NCI-H146 (cell line): Measurements from ENCODE around the gene CES3.

Experiments
- DNase-seq: peaks from one replicate; lab custom pipeline; 2025; lab: John Stamatoyannopoulos, UW

CES3 gene

DNA sequence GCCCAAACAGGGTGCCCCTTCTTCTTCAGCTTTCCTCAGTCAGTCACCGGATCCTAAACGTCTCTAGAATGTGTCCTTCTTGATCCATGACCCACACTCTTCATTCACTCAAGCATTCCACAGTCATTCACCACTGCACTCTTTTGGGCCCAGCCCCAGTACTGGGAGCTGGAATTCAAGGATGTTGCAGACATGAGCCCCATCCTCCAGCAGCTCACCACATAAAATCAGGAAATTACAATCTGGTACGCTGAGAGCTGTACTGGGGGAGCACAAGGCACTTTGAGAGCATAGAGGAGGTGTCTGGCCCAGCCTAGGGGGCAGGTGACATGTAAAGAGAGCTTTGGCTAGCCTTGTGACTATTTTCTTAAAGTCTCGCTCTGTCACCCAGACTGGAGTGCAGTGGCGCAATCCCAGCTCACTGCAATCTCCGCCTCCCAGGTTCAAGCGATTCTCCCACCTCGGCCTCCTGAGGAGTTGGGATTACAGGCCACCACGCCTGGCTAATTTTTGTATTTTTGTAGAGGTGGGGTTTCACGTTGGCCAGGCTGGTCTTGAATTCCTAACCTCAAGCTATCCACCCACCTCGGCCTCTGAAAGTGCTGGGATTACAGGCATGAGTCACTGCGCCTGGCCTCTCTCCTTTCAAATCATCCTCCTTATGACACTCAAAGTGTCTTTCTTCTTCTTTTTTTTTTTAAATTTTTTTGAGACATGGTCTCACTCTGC lies 46.0 kb downstream of the CES3 start:
- no peak for DNase-seq

DNA sequence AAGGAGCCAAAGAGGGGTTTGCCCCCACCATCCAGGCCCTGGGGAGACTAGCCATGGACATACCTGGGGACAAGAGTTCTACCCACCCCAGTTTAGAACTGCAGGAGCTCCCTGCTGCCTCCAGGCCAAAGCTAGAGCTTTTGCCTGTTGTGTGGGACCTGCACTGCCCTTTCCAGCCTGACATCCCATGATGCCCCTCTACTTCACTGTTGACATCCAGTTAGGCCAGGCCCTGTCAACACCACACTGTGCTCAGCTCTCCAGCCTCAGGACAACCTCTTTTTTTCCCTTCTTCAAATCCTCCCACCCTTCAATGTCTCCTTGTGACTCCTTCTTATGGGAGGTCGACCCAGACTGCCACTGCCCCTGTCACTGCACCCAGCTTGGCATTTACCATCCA lies 48.1 kb downstream of the CES3 start:
- no peak for DNase-seq

DNA sequence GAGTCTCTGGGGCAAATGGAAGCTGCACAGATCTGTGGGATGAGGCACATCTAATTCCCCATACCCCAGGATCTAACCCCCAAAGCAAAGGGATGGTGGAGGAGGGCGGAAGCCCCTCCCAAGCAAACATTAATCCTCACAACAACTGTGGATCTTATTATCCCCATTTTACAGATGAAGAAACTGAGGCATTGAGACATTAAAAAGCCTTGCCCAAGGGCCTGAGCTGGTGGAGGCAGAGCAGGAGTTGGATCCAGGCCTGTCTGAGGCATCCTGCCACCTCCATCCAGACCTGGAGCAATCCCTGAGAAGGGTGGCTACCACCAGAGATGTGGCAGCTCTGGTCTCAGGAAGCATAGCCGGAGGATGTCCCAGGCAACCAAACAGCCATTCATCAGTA lies 50.2 kb downstream of the CES3 start:
- no peak for DNase-seq

DNA sequence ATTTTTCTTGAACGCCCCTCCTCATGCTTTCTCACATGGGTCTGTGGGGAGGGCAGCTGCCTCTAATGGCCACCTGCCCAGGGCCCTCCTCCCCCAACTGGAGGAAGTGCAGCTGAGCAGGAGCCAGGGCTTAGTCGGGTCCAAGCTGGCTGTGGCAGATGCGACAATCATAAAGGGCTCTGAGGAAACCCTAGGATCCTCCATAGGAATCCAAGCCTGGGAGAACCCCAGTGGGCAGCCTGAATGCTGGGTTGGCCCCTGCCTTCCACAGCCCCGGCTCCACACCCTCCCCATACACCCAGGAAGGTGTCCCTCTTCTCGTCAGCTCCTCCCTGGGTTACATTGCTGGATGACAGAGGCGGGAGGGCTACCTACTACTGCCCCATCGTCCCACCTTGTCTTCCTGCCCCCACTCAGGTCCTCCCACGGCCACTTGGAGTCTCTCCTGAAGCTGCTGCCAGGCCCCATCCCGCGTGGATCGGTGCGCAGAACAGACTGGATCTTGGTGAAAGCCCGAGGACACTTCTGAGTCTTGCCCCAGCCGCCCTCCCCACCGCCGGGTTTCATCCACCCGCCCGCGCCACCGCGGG lies 52.3 kb downstream of the CES3 start:
- DNase-seq = peak; percentile 36

DNA sequence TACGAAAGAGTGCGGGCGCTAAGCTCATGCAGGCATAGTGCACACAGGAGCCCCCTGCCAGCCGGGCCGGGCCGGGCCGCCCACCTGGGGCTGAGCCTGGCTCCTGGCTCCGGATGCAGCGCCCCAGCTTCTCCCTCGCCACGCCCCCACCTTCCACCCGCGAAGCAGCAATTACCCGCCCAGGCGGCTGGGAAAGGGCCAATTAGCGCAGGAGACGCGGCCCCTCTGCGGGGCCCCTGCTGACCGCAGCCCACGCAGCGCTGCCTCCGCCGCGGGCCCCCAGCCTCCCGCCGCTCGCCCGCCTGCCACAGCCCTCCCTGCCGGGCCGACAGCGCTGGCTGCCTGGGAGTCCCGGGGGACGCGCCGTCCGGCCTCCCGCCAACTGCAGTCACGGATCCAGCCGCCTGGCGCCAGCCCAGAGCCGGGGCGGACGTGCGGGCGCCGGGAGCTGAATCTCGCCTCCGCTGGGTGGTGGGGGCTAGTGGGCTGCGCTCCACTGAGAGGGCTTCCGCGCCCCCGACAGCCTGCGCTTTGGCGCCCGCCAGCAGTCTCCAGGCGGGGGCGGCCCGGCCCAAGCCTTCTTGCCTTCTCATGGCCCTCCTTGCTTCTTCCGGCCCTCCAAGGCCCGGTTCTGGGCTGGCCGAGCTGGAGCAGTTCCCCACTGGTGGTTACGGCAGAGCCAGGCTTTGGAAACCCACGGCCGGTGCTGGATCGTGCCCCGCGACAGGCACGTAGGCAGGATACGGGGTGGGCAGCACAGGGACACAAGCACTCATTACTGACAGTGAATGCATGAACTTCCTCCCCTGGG lies 53.0 kb downstream of the CES3 start:
- DNase-seq = peak; percentile 60

DNA sequence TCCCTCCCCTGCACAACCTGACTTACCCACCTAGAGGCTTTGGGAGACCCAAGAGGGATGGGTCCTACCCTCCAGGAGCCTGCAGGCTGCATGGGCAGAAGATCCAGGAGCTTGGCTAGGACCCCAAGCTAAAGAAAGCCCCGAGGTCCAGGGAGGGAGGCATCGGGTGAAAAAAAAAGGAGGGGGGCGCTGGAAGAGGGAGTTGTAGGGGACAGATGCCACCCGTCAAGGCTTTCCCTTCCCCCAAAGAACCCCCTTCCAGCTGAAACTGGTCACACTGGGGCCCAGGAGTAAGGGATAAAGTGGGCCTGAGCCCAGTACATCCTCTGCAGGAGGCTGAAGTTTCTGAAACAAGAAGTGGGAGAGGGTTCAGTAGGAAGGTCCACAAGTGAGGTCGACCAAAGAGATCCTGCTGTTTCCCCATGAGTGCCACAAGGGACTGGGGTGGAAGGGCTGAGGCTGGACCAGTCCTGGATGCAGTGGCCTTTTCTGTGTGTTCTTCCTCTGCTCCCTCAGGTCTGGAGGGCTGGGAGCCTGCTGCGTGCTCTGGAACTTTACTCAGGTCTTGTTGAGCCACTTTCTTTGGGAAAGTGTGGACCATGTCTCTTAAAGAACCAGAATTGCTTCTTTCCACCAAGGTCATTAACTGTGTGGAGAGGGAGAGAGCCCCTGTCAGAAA lies 53.7 kb downstream of the CES3 start:
- DNase-seq = no peak

DNA sequence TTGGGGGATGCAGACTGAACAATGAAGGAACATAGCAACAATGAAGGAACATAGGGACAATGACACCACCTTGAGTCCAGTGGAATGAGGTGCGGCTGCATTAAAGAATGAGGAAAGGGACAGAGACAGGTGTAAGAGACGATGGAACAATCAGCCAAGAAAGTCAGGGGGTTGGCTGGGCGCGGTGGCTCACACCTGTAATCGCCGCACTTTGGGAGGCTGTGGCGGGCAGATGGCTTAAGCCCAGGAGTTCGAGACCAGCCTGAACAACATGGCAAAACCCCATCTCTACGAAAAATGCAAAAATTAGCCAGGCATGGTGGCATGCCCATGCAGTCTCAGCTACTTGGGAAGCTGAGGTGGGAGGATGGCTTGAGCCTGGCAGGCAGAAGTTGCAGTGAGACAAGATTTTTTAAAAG lies 54.3 kb downstream of the CES3 start:
- no peak for DNase-seq

DNA sequence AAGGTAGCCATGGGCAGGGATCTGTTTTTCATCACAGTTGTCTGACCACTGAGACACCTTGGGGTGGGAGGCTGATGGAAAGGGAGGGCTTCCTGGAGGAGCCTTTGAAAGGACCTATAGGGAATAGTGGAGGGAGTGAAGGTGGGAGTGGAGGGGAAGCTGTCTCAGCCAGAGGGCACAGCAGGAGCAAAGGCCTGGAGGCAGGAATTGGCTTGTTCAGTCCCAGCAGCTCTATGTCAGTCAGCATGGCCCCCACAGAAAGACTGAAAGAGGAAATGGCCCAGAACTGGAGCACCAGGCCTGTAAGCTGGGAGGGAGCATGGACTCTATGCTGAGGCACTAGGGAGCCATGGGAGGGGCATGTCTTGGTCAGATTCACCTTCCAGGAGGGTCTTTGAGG lies 55.1 kb downstream of the CES3 start:
- no peak for DNase-seq

DNA sequence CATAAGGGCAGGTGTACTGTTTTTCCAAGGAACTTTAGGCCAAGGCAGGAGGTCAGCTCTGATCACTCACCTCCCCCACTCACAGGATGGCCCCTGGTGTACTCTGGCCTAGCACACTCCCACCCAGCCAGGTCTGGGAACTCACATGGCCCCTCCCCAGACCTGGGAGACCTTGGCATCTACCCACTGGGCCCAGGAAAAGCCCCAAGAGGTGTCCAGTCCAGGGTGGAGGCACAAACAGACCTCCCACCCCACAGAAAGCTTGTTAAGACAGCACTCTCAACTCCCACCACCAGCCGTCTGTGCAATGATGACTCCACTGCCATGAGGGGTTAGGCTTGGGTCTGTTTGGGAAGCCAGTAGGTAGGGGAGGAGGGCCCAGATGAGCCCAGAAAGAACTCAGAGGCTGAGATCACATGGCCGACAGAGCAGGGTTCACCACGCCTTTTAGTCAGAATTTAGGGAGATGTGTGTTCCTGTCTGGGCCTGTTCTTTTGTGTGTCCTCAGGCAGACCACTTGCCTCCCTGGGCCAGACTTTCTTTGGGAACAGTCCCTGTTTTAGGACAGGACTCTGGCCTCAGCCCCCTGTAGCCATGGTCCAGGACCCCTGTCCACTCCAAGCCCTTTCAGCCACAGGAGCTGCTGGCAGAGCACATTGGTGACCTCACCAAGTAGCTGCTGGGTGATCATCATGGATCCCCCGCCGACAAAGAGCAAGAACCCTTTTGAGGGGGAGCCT lies 55.8 kb downstream of the CES3 start:
- no peak for DNase-seq

DNA sequence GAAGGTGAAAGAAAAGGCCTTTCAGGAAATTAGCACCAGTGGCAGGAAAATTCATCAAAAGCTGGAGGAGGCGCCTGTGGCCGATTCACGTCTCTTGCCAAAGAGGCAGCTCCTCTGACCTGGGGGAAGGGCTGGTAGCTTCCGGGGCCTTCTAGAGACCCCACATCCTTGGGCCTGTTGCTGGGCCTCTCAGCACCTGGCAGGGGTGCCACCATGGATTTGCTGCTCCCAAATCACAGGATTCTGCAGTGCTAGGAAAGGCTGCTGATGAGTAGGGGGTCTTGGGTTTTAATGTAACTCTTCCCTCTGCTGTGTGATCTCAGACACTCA lies 56.3 kb downstream of the CES3 start:
- DNase-seq = no peak

DNA sequence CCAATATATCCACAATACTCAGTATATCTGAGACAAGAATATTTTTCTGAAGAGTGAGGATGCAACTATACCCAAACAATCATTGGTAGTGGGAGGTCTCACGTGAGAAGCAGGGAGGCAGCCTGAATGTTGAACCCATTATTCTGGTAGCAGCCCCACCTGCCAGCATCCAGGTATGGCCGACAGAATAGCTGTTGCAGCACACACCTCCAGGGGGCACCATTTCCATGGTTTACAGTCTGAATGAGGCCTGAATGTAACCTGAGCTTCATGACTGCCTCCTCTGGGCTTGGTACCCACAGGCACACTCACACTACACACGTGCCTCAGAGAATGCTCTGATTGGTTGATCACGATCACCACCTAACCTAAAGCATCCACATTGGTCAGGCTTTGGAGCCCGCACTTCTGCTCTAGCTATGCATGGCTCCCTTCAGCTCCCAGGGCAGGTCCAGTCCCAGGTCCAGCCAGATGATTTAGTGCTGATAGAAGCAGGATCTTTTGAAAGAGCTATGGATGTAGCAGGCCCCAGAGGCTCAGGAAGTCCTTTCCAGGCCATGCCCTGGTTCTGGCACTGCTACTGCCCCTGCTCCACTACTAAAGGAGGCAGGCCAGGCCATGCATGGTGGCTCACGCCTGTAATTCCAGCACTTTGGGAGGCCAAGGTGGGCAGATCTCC lies 56.9 kb downstream of the CES3 start:
- peak; percentile 91 for DNase-seq

DNA sequence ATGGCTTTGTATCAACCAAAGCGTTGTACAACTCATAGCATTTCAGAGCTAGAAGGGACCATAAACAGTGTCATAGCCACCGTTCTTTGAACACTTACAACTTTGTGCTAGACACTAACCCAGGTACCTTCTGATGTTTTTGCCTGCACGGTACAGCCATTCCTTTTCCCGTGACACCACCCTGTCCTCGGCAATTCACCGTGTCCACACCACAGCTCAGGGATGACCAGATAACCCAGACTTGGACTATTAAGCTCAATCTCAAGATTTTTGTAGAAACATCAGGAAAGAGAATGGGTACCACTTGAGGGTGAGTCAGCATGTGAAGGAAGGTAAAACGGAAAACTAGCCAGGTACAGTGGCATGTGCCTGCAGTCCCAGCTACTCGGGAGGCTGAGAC lies 58.1 kb downstream of the CES3 start:
- DNase-seq = no peak

DNA sequence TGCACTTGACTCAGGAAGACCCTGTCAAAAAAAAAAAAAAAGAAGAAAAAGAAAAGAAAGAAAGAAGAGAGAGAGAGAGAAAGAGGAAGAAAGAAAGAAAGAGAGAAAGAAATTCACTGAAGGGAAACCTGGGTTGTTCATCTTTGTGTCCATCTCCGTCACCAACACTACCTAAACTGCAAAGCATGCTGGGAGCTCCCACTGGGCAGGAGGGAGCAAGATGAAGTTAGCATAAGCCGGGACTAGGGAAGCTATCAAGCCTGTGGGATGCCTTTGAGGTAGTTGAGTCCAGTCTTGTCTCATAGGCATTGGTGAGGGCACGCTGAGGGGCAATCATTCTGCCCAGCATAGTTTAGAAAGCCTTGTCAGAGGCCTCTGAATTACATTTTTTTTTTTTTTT lies 60.3 kb downstream of the CES3 start:
- no peak for DNase-seq

DNA sequence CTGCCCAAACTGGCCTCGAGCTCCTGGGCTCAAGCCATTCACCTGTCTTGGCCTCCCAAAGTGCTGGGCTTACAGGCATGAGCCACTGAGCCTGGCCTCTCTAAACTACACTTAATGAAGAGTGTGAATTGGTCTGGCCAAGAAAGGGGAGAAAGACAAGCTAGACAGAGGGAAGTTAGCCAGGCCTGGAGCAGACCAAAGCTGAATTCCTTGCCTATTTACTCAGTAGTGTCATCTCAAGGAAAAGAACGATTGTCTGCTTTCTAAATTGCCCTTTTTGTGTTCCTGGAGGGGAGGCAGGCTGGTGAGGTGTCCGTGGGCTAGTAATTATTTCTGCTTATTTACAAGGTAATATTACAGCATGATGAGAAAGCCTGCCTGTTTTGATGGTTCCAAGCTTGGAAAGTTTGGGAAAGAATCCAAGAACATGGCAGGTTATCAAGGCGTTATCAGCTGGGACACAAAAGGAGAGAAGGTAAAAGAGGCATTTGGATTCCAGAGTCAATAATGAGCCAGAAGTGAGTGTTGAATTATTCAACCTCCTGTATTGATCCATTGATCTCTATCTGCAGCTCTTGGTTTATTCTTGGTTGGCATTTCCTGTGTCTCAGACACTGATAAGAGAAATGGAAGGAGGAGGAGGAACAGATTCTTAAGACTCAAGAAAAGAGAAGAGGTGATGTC lies 61.6 kb downstream of the CES3 start:
- peak; percentile 11 for DNase-seq

DNA sequence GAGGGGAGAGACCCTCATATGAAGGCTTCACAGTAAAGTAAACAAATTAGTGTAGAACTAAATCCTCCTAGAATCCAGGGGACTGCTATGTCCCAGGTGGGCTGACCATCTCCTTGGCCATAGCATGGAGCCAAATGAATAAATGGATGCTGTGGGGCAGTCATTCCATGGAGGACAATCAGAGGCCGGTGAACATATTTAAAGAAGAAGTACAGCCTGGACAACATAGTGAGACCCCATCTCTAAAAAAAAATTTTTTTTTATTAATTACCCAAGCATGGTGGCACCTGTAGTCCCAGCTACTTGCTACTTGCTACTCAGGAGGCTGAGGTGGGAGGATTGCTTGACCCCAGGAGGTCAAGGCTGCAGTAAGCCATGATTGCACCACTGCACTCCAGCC lies 62.6 kb downstream of the CES3 start:
- DNase-seq = no peak
